ENCODE measurements around the gene IDH2.
"Not testable (repeated sequence)": the region's sequence is repeated elsewhere in the genome, so short reads cannot be mapped to it uniquely, and the experiment has no call there.

Gene IDH2
- long read RNA-seq, donor 1, transcript IDH2-201 (11 exons, 2,694 nt): major isoform, 88 of 100 reads
- long read RNA-seq, donor 1, partial matches to known transcripts: 12 of 100 reads
- long read RNA-seq, donor 1, other reads (novel, unspliced or antisense): 0 of 100 reads
- long read RNA-seq, donor 2, transcript IDH2-201 (11 exons, 2,694 nt): major isoform, 44 of 59 reads
- long read RNA-seq, donor 2, partial matches to known transcripts: 14 of 59 reads
- long read RNA-seq, donor 2, other reads (novel, unspliced or antisense): 0 of 59 reads
- long read RNA-seq, donor 3, transcript IDH2-201 (11 exons, 2,694 nt): major isoform, 34 of 43 reads
- long read RNA-seq, donor 3, partial matches to known transcripts: 5 of 43 reads
- long read RNA-seq, donor 3, other reads (novel, unspliced or antisense): 0 of 43 reads
- long read RNA-seq, donor 4, transcript IDH2-201 (11 exons, 2,694 nt): major isoform, 53 of 59 reads
- long read RNA-seq, donor 4, partial matches to known transcripts: 6 of 59 reads
- long read RNA-seq, donor 4, other reads (novel, unspliced or antisense): 0 of 59 reads
- long read RNA-seq, donor 5, transcript IDH2-201 (11 exons, 2,694 nt): major isoform, 90 of 96 reads
- long read RNA-seq, donor 5, partial matches to known transcripts: 5 of 96 reads
- long read RNA-seq, donor 5, other reads (novel, unspliced or antisense): 0 of 96 reads
- long read RNA-seq, donor 6, transcript IDH2-201 (11 exons, 2,694 nt): major isoform, 73 of 116 reads
- long read RNA-seq, donor 6, partial matches to known transcripts: 41 of 116 reads
- long read RNA-seq, donor 6, other reads (novel, unspliced or antisense): 0 of 116 reads
- long read RNA-seq, donor 7: 0 reads
- long read RNA-seq, donor 8, transcript IDH2-201 (11 exons, 2,694 nt): major isoform, 97 of 103 reads
- long read RNA-seq, donor 8, partial matches to known transcripts: 5 of 103 reads
- long read RNA-seq, donor 8, other reads (novel, unspliced or antisense): 0 of 103 reads

GRCh38 chr15:90101969-90102890, at the start of gene IDH2:
Gene IDH2, minus strand, starts transcription at chr15:90102468. Its CDS starts 78 bp downstream, at chr15:90102390.
- peak; percentile 97 for DNase-seq

GRCh38 chr15:90150551-90150950, 48.3 kb upstream of the IDH2 start:
- not testable (repeated sequence) for DNase-seq

GRCh38 chr15:90149609-90150340, 47.5 kb upstream of the IDH2 start:
- DNase-seq: no peak

GRCh38 chr15:90146198-90146761, 44.0 kb upstream of the IDH2 start:
- DNase-seq: not testable (repeated sequence)

GRCh38 chr15:90145761-90146160, 43.5 kb upstream of the IDH2 start:
- no peak for DNase-seq

DNA sequence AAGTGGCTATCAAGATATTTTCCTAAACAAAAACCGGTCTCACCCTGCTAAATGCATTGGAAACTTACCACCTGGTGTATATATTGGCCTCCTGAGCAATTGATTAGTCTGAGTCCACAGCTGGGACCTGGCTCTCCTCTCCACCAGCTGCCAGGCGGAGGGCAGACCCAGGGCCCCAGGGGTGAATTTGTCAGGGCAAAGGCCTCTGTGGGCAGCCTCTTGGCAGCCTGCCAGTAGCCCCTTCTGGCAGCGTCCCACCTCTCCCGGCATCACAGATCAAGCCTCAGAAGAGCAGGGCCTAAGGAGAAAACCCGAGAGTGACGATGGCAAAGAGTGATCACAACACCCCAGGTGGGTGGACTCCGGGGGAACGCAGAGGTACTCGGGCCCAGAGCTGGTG, 43.0 kb upstream of the IDH2 start:
- no peak for DNase-seq

DNA sequence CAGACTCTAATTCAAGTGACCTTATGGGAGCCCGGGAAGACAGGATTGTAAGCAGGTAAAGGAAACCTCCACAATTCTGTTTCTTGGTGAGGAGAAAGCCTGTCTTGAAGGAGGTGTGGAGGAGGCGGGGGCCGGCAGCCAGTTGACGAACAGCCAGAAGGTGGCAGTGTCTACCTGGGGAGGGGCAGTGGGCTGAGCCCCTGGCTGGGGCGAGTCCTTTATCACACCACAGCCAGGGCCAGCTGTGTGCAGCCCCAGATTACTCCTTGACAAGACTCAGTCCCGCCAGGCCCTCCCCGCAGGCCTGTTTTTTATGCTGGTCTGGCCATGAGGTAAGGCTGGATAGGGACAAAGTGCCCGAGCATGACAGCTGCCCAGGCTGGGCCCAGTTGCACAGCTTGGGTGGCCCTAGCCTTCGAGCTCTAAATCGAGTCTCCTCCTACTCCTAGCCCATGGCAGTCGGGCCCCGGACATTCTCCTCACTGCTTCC, 40.9 kb upstream of the IDH2 start:
- DNase-seq: peak; percentile 64

DNA sequence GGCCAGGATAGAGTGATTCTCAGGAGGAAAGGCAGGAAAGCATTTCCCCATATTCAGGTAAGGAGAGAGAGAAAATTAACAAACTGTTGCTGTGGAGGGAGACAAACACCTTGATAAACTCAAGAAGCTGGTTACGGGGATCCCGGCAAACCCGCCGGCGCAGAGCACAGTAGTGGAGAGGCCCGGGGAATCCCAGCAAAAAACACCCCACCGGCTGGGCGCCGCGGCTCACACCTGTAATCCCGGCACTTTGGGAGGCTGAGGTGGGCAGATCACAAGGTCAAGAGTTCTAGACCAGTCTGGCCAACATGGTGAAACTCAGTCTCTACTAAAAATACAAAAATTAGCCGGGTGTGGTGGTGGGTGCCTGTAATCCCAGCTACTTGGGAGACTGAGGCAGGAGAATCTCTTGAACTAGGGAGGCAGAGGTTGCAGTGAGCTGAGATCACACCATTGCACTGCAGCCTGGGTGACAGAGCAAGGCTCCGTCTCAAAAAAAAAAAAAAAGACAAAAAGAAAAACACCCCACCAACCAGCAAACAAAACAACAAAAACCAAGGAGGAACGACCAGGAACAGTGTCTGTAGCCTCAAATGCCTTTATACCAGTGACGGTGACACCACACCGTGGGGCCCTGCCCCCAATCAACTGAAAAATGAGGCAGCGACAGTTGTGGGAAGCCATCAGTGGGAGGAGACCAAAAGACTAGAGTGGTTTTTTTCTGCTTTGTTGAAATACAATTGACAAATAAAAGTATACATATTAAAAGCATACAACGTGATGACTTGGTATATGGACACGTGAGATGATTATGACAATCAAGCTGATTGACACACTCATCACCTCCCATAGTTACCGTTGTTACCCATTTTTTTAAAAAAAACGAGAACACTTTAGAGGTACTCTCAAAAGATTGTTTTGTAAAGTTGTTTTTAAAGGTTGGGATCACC, 40.2 kb upstream of the IDH2 start:
- no peak for DNase-seq

- DNase-seq: no peak
Observed at GRCh38 chr15:90141646-90142045, 39.4 kb upstream of the IDH2 start.

DNA sequence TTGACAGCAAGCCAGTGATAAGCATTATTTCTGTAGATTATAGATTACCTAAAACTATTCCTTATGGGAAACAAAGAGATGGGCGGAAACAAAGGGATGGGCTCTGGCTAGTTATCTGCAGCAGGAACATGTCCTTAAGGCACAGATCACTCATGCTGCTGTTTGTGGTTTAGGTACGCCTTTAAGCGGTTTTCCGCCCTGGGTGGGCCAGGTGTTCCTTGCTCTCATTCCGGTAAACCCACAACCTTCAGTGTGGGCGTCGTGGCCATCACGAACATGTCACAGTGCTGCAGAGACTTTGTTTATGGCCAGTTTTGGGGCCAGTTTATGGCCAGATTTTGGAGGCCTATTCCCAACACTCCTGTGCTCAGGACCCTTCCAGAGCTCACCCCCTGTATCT, 37.3 kb upstream of the IDH2 start:
- not testable (repeated sequence) for DNase-seq

DNA sequence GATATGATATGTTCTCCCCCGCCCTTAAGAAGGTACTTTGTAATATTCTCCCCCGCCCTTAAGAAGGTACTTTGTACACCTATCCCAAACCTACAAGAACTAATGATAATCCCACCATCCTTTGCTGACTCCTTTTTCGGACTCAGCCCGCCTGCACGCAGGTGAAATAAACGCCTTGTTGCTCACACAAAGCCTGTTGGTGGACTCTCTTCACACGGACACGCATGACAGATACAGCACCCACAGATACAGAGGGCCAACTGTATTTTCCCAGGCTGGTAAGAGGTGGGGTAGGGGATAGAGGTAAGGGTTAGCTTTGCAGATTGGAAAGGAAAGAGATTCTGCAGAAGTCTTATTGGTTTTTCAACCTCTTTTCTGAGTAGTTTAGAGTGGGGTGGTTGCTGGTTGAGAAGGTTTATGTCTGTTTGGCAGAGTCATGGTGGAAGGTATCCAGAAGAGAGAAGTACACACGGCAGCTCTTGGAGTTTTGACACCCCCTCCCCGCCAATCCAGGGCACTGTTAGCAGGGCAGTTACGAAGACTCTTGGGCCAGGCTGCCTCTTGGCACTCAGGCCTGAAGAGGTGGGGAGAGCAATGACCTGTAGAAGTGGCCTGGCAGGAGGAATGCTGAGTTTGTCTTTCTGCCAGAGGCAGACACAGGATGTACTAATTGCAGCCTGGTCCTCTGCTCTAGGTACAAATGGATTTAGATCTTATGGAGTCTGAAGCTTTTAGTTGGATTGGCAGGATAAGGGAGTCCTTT, 36.0 kb upstream of the IDH2 start:
- DNase-seq: no peak

- no peak for DNase-seq
Observed at GRCh38 chr15:90132437-90132836, 30.2 kb upstream of the IDH2 start.

DNA sequence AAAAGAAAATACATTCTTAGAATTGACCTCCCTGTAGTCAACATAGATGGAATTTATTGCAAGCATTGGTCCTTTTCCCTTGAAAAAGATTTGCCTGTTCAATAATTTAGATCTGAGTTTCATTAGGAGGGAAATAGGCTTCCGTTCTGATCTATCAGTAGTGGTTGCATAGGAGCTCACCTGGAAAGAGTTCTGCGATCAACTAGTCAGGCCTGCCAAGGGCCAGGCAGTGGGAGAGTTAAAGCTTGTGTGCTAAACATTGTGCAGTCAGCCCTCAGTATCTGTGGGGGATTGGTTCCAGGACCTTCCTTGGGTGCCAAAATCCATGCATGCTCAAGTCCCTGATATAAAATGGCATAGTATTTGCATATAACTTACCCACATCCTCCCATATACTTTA, 29.6 kb upstream of the IDH2 start:
- no peak for DNase-seq

DNA sequence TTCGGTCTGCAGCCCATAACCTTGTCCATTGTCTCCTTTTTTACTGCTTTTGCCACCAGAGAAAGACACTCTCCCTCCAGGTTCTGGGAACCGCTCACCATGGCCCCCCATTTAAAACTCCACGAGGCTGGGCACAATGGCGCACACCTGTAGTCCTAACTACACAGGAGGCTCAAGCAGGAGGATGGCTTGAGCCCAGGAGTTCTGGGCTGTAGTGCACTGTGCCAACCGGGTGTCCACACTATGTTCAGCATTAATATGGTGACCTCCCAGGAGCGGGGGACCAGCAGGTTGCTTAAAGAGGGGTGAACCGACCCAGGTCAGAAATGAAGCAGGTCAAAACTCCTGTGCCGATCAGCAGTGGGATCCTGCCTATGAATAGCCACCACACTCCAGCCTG, 28.0 kb upstream of the IDH2 start:
- no peak for DNase-seq

DNA sequence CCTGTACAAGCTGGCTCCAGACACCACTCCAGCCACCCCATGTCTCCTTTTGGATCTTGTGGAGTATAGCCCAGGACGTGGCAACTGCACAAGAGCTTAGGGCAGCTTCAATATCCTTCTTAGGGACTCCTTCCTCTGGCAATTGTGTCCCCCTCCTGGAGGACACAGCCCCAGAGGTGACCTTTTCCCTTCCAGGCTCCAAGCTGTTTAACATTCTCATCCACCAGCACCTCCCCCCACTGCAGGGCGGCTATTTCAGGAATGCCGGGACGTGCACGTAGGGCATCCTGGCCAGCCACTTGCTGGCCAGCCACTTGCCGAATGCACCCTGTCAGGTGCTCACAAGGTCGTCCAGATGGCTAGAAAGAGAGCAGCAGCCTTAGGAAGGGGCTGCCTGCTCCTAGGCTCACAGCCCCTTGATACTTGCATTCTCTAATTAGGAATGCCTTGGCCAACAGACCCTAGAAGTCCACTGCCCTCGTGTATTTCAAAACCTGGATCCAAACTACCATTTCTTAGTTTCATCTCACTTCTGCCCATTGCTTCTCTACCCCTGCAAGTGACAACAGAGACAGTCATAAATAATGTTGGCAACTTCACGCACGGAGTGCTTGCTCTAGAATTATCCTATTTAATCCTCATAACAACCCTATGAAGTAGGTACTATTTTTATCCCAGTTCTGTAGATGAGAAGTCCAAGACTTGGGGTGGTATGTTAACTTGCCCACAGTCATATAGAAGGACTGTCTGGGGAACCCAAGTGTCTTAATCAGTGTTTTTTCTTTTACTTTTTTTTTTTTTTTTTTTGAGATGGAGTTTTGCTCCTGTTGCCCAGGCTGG, 24.5 kb upstream of the IDH2 start:
- no peak for DNase-seq

GRCh38 chr15:90126022-90126421, 23.8 kb upstream of the IDH2 start:
- no peak for DNase-seq

GRCh38 chr15:90124507-90124906, 22.2 kb upstream of the IDH2 start:
- no peak for DNase-seq

- DNase-seq: no peak
Observed at GRCh38 chr15:90121086-90121485, 18.8 kb upstream of the IDH2 start.
